Fibroblast of villous mesenchyme (primary cell): ENCODE measurements around the gene CAMTA2. TPM values are rescaled to one million over a fixed set of nuclear protein-coding genes. Genes with fewer than 3 reads are reported as not detected.

ENCODE experiments used
- DNase-seq: peaks from one replicate; pipeline ENCODE4 v3.0.0-alpha.2; 2010; ENCODE audit warnings: low read depth
- H3K4me3 ChIP-seq: 2 replicates; pipeline ENCODE4 v1.5.1; 2011; ENCODE audit warnings: low read depth, mild to moderate bottlenecking, low read length
- total RNA-seq: library from RNA; depleted of rRNA; stranded (reverse); fragments of >200 nt; gene quantifications from 2 replicates; pipeline ENCODE4 v1.2.3, GENCODE V29; 2012
- TF ChIP-seq, protein P1 (sequence below): IDR thresholded peaks from 2 replicates; pipeline ENCODE4 v1.5.1; 2012; ENCODE audit warnings: low read depth, mild to moderate bottlenecking, low read length; ENCODE audit not compliant: insufficient read depth

CAMTA2 gene
- total RNA-seq, 1 donor = 15.1 TPM

GRCh38 chr17:4994081-4994595, 6.7 kb upstream of the CAMTA2 start:
- DNase-seq = no peak
- H3K4me3 ChIP-seq = no peak overlapping the region
- TF ChIP-seq, protein P1, sequence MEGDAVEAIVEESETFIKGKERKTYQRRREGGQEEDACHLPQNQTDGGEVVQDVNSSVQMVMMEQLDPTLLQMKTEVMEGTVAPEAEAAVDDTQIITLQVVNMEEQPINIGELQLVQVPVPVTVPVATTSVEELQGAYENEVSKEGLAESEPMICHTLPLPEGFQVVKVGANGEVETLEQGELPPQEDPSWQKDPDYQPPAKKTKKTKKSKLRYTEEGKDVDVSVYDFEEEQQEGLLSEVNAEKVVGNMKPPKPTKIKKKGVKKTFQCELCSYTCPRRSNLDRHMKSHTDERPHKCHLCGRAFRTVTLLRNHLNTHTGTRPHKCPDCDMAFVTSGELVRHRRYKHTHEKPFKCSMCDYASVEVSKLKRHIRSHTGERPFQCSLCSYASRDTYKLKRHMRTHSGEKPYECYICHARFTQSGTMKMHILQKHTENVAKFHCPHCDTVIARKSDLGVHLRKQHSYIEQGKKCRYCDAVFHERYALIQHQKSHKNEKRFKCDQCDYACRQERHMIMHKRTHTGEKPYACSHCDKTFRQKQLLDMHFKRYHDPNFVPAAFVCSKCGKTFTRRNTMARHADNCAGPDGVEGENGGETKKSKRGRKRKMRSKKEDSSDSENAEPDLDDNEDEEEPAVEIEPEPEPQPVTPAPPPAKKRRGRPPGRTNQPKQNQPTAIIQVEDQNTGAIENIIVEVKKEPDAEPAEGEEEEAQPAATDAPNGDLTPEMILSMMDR = no peak

DNA sequence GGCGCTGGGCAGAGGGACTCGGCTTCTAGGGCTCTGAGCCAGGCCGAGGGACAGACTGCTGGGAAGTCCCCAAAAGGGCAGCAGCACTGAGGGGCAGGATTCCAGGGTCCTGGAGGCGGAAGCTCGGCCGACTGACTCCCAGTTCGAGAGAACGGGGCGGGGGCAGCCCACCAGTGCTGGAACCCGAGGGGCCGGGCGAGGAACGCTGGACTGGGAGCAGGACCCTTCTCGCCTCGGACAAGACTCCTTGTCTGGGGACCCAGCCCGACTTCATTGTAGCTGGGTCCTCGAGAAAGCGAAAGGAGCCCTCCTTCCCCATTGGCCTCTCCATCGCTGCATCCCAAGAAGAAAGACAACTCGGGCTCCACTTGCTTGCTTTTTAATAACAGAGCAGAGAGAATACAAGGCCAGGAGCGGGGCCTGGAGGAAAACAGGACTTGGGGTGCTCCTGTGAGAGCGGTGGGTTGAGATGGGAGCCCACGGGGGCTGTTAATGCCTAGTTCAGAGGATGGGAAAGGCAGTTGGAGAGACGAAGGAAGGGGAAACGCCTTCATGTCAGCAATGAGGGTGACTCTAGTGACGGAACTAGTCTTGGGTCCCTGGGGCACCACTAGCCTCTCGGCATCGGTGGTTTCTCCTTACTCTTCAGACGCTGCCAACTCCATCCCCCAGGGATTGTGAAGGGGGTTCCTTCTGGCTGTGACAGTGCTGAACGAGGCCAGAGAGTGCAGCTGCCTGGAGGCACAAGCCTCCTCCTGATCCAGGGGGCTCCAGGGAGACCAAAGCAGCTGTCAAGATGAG, 492 bp upstream of the CAMTA2 start:
- H3K4me3 ChIP-seq = peak overlapping the region; percentile 84
- peak; percentile 34 for DNase-seq
- TF ChIP-seq, protein P1 = no peak

- TF ChIP-seq, protein P1 = no peak
- peak overlapping the region; percentile 84 for H3K4me3 ChIP-seq
- no peak for DNase-seq
Measured at GRCh38 chr17:4986403-4986802, 1.1 kb downstream of the CAMTA2 start.

DNA sequence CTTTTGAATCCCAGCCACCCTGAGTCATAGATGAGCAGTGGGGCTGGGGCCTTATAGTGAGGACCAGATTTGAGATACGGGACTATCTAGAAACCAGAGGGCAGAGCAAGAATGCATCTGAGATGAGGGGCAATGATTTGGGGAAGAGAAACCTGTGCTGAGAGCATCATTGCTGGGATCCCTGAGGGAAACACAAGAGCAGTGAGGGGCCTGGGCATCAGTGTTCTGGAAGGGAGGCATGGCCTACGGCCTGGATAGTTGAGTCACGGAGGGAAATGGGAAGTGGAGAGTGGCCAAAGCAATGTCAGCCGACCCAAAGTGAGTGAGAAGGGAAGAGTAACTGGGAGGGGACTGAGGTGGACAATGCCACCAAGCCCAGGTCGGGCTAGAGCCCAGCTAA, 5.2 kb downstream of the CAMTA2 start:
- no peak overlapping the region for H3K4me3 ChIP-seq
- TF ChIP-seq, protein P1 = no peak
- DNase-seq = no peak

DNA sequence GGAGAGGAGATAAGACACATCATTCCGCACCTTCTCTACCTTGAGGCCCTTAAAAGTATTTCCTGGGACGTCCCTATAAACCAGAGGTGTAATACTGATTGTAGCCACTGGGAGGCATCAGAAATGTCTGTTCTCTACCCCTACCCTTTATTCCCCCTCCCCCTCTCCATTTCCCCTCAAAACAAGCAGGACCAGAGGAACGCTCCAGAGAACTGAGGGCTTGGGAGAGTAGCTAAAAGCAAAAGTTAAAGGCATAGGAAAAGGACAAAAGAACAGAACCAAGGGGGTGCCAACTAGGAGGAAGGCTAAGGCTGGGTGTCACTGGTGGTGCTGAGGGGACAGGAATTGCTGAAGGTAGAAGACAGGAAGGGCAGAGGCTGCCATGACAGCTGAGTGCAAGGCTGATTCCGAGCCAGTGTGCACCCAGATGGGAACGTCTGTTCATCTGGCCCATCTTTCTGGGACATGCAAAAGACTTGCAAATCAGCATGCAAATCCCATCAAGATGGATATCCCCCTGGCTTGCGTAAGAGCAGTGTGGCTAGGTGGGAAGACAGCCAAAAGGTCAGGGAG, 6.7 kb downstream of the CAMTA2 start:
- TF ChIP-seq, protein P1 = peak; percentile 79
- no peak overlapping the region for H3K4me3 ChIP-seq
- DNase-seq = peak; percentile 60

DNA sequence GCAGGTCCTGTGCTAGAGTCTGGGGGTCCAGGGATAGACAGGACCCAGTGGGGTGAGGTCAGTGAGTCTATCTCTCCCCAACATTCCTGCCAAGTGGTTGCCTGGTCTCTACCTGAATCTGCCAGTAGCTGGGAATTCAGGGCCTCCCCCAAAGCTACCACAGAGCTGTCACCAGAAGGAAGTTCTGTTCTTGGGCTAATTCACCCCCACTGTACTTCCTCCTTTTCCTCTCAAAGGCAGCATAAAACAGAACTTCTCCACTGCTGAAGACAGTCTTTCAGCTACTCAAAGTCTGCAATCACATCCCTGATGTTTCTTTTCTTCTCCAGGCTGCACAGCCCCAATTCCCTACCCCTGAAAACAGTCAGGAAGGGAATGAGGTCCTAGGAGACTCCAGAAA, 8.7 kb downstream of the CAMTA2 start:
- no peak overlapping the region for H3K4me3 ChIP-seq
- no peak for DNase-seq
- TF ChIP-seq, protein P1 = no peak
